Panc1 (cell line): ENCODE results near the gene UBE2J1. TPM values are rescaled to one million over a fixed set of nuclear protein-coding genes. Genes with fewer than 3 reads are reported as not detected.
A peak's percentile ranks its signal among the peaks of the same experiment; 100 is the strongest.

Source experiments
- ATAC-seq: fragments of 200-7000 bp; cut with Tn5 transposase; 2 replicates; pipeline ENCODE4 v1.9.1; 2020; ENCODE audit warnings: mild to moderate bottlenecking, moderate library complexity
- BruUV-seq: library from RNA; stranded (reverse); fragments of 400-500 nt; replicated peaks from 2 replicates; lab custom pipeline; 2021; lab: Mats Ljungman, UMichigan
- CTCF ChIA-PET: fragments of 300-600 bp; sonication (Branson Sonifier 250); formaldehyde crosslinking; loops from one replicate; lab custom pipeline; 2022; ENCODE audit warnings: antibody characterized with exemption; lab: Charles Lee
- POLR2A ChIA-PET: fragments of 300-600 bp; sonication (Branson Sonifier 250); formaldehyde crosslinking; loops from one replicate; lab custom pipeline; 2022; ENCODE audit warnings: antibody characterized with exemption; lab: Charles Lee
- DNase-seq: peaks from one replicate; pipeline ENCODE4 v3.0.0-alpha.2; 2010; ENCODE audit warnings: low read depth, low spot score
- H3K27ac ChIP-seq: 2 replicates; pipeline ENCODE4 v1.5.1; 2011; ENCODE audit warnings: mild to moderate bottlenecking, low read length, inconsistent platforms
- H3K27me3 ChIP-seq: fragments of 200-500 bp; sonication (Bioruptor generic); 2 replicates; pipeline ENCODE4 v1.6.0; 2014; ENCODE audit warnings: low read length, inconsistent platforms; ENCODE audit not compliant: control insufficient read depth, insufficient read depth
- H3K36me3 ChIP-seq: fragments of 200-500 bp; sonication (Bioruptor generic); 2 replicates; pipeline ENCODE4 v1.5.1; 2014; ENCODE audit warnings: inconsistent platforms, mild to moderate bottlenecking, low read length, moderate library complexity; ENCODE audit not compliant: control insufficient read depth, insufficient read depth
- H3K4me1 ChIP-seq: 2 replicates; pipeline ENCODE4 v1.5.1; 2011; ENCODE audit warnings: inconsistent platforms, mild to moderate bottlenecking, low read length, moderate library complexity; ENCODE audit not compliant: control insufficient read depth, insufficient read depth
- H3K4me3 ChIP-seq, 2 experiments: 2 replicates each; pipeline ENCODE4 v1.5.1; 2011 to 2012; ENCODE audit warnings: low read depth in 2 of 2, low read length in 2 of 2, mild to moderate bottlenecking in 2 of 2, inconsistent platforms in 1 of 2, moderate library complexity in 1 of 2
- H3K9me3 ChIP-seq: fragments of 200-500 bp; sonication (Bioruptor generic); 2 replicates; pipeline ENCODE4 v1.5.1; 2014; ENCODE audit warnings: low read depth, mild to moderate bottlenecking, inconsistent platforms, low read length, moderate library complexity; ENCODE audit not compliant: control insufficient read depth, insufficient read depth
- CTCF ChIP-seq: fragments of 450-650 bp; IDR thresholded peaks from 2 replicates; pipeline ENCODE4 v1.5.1; 2017; ENCODE audit warnings: mild to moderate bottlenecking
- POLR2AphosphoS5 ChIP-seq: IDR thresholded peaks from 2 replicates; pipeline ENCODE4 v1.6.1; 2012; ENCODE audit warnings: mild to moderate bottlenecking, low read depth, low read length, moderate library complexity
- SIN3A ChIP-seq: IDR thresholded peaks from 2 replicates; pipeline ENCODE4 v1.6.1; 2012; ENCODE audit warnings: low read depth, mild to moderate bottlenecking, low read length, moderate library complexity, borderline replicate concordance; ENCODE audit not compliant: insufficient read depth
- TCF7L2 ChIP-seq: IDR thresholded peaks from 2 replicates; pipeline ENCODE4 v1.6.1; 2011; ENCODE audit warnings: mild to moderate bottlenecking, low read depth, low read length, inconsistent platforms
- in situ Hi-C: cut with HindIII; loops from 2 replicates; pipeline ENCODE4 v1.10.0; 2016; ENCODE audit warnings: low sequenced_read_pairs, low pct_unique_long_range_greater_than_20kb
- intact Hi-C: fragments of 100-400 bp; cut with micrococcal nuclease; formaldehyde crosslinking; loops from one replicate; pipeline ENCODE4 v1.10.0; 2022; ENCODE audit not compliant: unreplicated experiment
- total RNA-seq: library from RNA; stranded (reverse); gene quantifications from one replicate; pipeline ENCODE4 v1.2.1, GENCODE V29; 2021; ENCODE audit not compliant: unreplicated experiment
- TF ChIP-seq, protein P1 (sequence below), 2 experiments: IDR thresholded peaks; 2 replicates each; pipeline ENCODE4 v1.6.1; 2011 to 2012; ENCODE audit warnings: low read depth in 2 of 2, control low read depth in 1 of 2, low read length in 1 of 2, mild to moderate bottlenecking in 1 of 2, moderate library complexity in 1 of 2; ENCODE audit not compliant: insufficient read depth in 1 of 2

UBE2J1 gene
- total RNA-seq, 1 experiment from 2014 or later, result 30.5 TPM

DNA sequence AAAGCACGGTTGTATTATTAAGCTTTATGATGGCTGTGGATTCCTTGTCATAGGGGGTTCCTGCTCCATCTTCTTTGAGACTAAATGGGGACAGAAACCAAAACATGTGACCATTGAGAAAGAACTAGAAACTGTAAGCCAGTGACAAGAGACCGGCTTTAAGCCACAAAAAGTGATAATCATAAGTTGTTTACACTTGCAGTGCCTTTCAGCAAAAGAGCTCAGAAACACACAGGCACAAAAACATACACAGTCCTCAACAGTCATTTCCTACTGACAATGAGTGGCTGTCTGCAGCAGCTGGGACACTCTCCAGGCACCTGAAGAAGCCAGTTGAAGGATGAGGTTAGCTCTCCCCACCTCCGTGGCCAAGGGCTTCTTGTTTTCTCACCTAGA lies 20.0 kb upstream of the UBE2J1 start:
- ATAC-seq (peak; percentile 49; the same call in 1 of the 2 replicates), DNase-seq (no peak)
- Histone ChIP-seq H3K4me3 (no peak overlapping the region), H3K27ac (no peak overlapping the region), H3K27me3 (no peaks in the 10 kb centered on the region), H3K36me3 (no peaks in the 10 kb centered on the region), H3K9me3 (no peaks in the 10 kb centered on the region), H3K4me1 (no peaks in the 10 kb centered on the region)
- ChIA-PET POLR2A (no interaction called here), CTCF (interaction anchor here (0.5 to 1.6 kb wide), 11 partner anchors 13 to 1732 kb away, joined by 3 to 6 read pairs (median 3); no protein-coding TSS in a partner anchor)
- TF ChIP-seq CTCF, result no peak
- TF ChIP-seq TCF7L2, result no peak
- TF ChIP-seq POLR2AphosphoS5, result no peak
- no TSS peak for BruUV-seq
- in situ Hi-C loops, result no loop called here
- intact Hi-C loops, result no loop called here

- H3K27ac ChIP-seq, result no peak overlapping the region
- no peaks in the 10 kb centered on the region for H3K4me1 ChIP-seq
- no peak overlapping the region for H3K4me3 ChIP-seq
- DNase-seq, result no peak
- intact Hi-C loops (no loop called here), in situ Hi-C loops (no loop called here)
- no peaks in the 10 kb centered on the region for H3K36me3 ChIP-seq
- H3K27me3 ChIP-seq, result no peaks in the 10 kb centered on the region
- TF ChIP-seq, protein P1, sequence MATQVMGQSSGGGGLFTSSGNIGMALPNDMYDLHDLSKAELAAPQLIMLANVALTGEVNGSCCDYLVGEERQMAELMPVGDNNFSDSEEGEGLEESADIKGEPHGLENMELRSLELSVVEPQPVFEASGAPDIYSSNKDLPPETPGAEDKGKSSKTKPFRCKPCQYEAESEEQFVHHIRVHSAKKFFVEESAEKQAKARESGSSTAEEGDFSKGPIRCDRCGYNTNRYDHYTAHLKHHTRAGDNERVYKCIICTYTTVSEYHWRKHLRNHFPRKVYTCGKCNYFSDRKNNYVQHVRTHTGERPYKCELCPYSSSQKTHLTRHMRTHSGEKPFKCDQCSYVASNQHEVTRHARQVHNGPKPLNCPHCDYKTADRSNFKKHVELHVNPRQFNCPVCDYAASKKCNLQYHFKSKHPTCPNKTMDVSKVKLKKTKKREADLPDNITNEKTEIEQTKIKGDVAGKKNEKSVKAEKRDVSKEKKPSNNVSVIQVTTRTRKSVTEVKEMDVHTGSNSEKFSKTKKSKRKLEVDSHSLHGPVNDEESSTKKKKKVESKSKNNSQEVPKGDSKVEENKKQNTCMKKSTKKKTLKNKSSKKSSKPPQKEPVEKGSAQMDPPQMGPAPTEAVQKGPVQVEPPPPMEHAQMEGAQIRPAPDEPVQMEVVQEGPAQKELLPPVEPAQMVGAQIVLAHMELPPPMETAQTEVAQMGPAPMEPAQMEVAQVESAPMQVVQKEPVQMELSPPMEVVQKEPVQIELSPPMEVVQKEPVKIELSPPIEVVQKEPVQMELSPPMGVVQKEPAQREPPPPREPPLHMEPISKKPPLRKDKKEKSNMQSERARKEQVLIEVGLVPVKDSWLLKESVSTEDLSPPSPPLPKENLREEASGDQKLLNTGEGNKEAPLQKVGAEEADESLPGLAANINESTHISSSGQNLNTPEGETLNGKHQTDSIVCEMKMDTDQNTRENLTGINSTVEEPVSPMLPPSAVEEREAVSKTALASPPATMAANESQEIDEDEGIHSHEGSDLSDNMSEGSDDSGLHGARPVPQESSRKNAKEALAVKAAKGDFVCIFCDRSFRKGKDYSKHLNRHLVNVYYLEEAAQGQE (IDR thresholded peaks at IDR 0.05; ENCODE audit: insufficient read depth in 1 of 2, low read depth in 2 of 2, low read length in 1 of 2), result no peak
- no peak for TF ChIP-seq SIN3A
- peak; percentile 98 for TF ChIP-seq CTCF
- H3K9me3 ChIP-seq, result no peaks in the 10 kb centered on the region
- ChIA-PET CTCF (interaction anchor here (0.5 to 1.6 kb wide), 12 partner anchors 12 to 1731 kb away, joined by 3 to 6 read pairs (median 3); no protein-coding TSS in a partner anchor), POLR2A (no interaction called here)
- peak; percentile 98 for ATAC-seq
- no TSS peak for BruUV-seq
Observed at GRCh38 chr6:89371849-89372505, 19.5 kb upstream of the UBE2J1 start.
